Measurements from ENCODE around the gene C1RL.

The C1RL gene

GRCh38 chr12:7139200-7139599 is 30.2 kb upstream of the C1RL start:
- Histone ChIP-seq H3K9ac (ENCODE audit: low read length) (no peak overlapping the region), H3K9me3 (replicated peaks; ENCODE audit: insufficient read depth, low read length) (no peaks in the 10 kb centered on the region), H3F3A (ENCODE audit: insufficient read depth, low read length) (no peaks in the 10 kb centered on the region), H3K4me1 (ENCODE audit: low read length) (0 out of 2 replicates have a peak, but pooled peaks cover 4% of the 10 kb centered on the region), H4K20me1 (ENCODE audit: insufficient read depth, low read length) (no peaks in the 10 kb centered on the region), H3K79me2 (ENCODE audit: low read length) (no peaks in the 10 kb centered on the region), H3K4me2 (ENCODE audit: low read depth, low read length) (no peak overlapping the region), H3K36me3 (replicated peaks; ENCODE audit: insufficient read depth, low read length) (no peaks in the 10 kb centered on the region), H3K9me2 (replicated peaks; ENCODE audit: insufficient read depth, low read length) (no peaks in the 10 kb centered on the region), H3K4me3 (ENCODE audit: low read length) (no peak overlapping the region), H3K27me3 (replicated peaks; ENCODE audit: insufficient read depth, low read length) (no peaks in the 10 kb centered on the region), H3K27ac (ENCODE audit: low read length) (no peak overlapping the region), H2AFZ (ENCODE audit: low read length) (no peak overlapping the region)
- DNase-seq, result no peak
- no peak for TF ChIP-seq CTCF (IDR thresholded peaks at IDR 0.05; ENCODE audit: low read length)
- no peak for TF ChIP-seq EZH2phosphoT487 (IDR thresholded peaks at IDR 0.05; ENCODE audit: low read length)
- no peak for TF ChIP-seq EZH2 (optimal IDR thresholded peaks at IDR 0.05; ENCODE audit: low read depth, low read length)

- H3K27me3 ChIP-seq (replicated peaks; ENCODE audit: insufficient read depth, low read length), result no peaks in the 10 kb centered on the region
- DNase-seq, result no peak
- no peak overlapping the region for H3K9ac ChIP-seq (ENCODE audit: low read length)
- H2AFZ ChIP-seq (ENCODE audit: low read length), result no peak overlapping the region
- no peak for TF ChIP-seq EZH2phosphoT487 (IDR thresholded peaks at IDR 0.05; ENCODE audit: low read length)
- TF ChIP-seq CTCF (IDR thresholded peaks at IDR 0.05; ENCODE audit: low read length), result no peak
- no peak for TF ChIP-seq EZH2 (optimal IDR thresholded peaks at IDR 0.05; ENCODE audit: low read depth, low read length)
- no peak overlapping the region for H3K27ac ChIP-seq (ENCODE audit: low read length)
- no peak overlapping the region for H3K4me2 ChIP-seq (ENCODE audit: low read depth, low read length)
- 0 out of 2 replicates have a peak, but pooled peaks cover 4% of the 10 kb centered on the region for H3K4me1 ChIP-seq (ENCODE audit: low read length)
- H4K20me1 ChIP-seq (ENCODE audit: insufficient read depth, low read length), result no peaks in the 10 kb centered on the region
- no peaks in the 10 kb centered on the region for H3K36me3 ChIP-seq (replicated peaks; ENCODE audit: insufficient read depth, low read length)
- H3K4me3 ChIP-seq (ENCODE audit: low read length), result no peak overlapping the region
- H3K9me3 ChIP-seq (replicated peaks; ENCODE audit: insufficient read depth, low read length), result no peaks in the 10 kb centered on the region
- H3K79me2 ChIP-seq (ENCODE audit: low read length), result no peaks in the 10 kb centered on the region
- H3F3A ChIP-seq (ENCODE audit: insufficient read depth, low read length), result no peaks in the 10 kb centered on the region
- H3K9me2 ChIP-seq (replicated peaks; ENCODE audit: insufficient read depth, low read length), result no peaks in the 10 kb centered on the region
These were observed 28.9 kb upstream of the C1RL start for GRCh38 chr12:7137908-7138307.

- no peak for DNase-seq
- Histone ChIP-seq H3K36me3 (replicated peaks; ENCODE audit: insufficient read depth, low read length) (no peaks in the 10 kb centered on the region), H3K9ac (ENCODE audit: low read length) (no peak overlapping the region), H2AFZ (ENCODE audit: low read length) (no peak overlapping the region), H3K27ac (ENCODE audit: low read length) (no peak overlapping the region), H3K4me1 (ENCODE audit: low read length) (peaks cover 2% of the 10 kb centered on the region; the same call in 1 of the 2 replicates), H3K79me2 (ENCODE audit: low read length) (no peaks in the 10 kb centered on the region), H3K27me3 (replicated peaks; ENCODE audit: insufficient read depth, low read length) (no peaks in the 10 kb centered on the region), H3K4me3 (ENCODE audit: low read length) (no peak overlapping the region), H3F3A (ENCODE audit: insufficient read depth, low read length) (no peaks in the 10 kb centered on the region), H4K20me1 (ENCODE audit: insufficient read depth, low read length) (no peaks in the 10 kb centered on the region), H3K4me2 (ENCODE audit: low read depth, low read length) (no peak overlapping the region), H3K9me3 (replicated peaks; ENCODE audit: insufficient read depth, low read length) (no peaks in the 10 kb centered on the region), H3K9me2 (replicated peaks; ENCODE audit: insufficient read depth, low read length) (no peaks in the 10 kb centered on the region)
- TF ChIP-seq EZH2 (optimal IDR thresholded peaks at IDR 0.05; ENCODE audit: low read depth, low read length), result no peak
- no peak for TF ChIP-seq EZH2phosphoT487 (IDR thresholded peaks at IDR 0.05; ENCODE audit: low read length)
- TF ChIP-seq CTCF (IDR thresholded peaks at IDR 0.05; ENCODE audit: low read length), result no peak
These were observed 27.7 kb upstream of the C1RL start for GRCh38 chr12:7136676-7137075.

All from MM.1S (cell line).